C4-2B (cell line): ENCODE results near the gene TEKT5.

ENCODE experiments used
- CTCF ChIP-seq: fragments of 450-650 bp; conservative IDR thresholded peaks from 2 replicates; pipeline ENCODE4 v1.5.1; 2017; ENCODE audit warnings: mild to moderate bottlenecking
- ZFX ChIP-seq: fragments of 450-650 bp; IDR thresholded peaks from 2 replicates; pipeline ENCODE4 v1.6.1; 2017

GRCh38 chr16:10694830-10695229, at the start of gene TEKT5:
- TF ChIP-seq CTCF = no peak
- TF ChIP-seq ZFX = no peak
